Natural killer cell (primary cell): ENCODE results near the gene LTB4R. TPM values are rescaled to one million over a fixed set of nuclear protein-coding genes. Genes with fewer than 3 reads are reported as not detected.

ENCODE experiments used
- ATAC-seq, 3 donors: fragments of 150-1000 bp in 2 of 3; fragments of 200-7000 bp in 1 of 3; cut with Tn5 transposase; 1 replicate in 1 of 3; 2 replicates in 2 of 3; pipeline ENCODE4 v1.10.0; 2021; ENCODE audit warnings: mild to moderate bottlenecking in 2 of 3, moderate library complexity in 2 of 3
- DNase-seq, 2 donors: peaks; one replicate each; pipeline versions ENCODE4 v3.0.0 to v3.0.0-alpha.2; 2013 to 2021; ENCODE audit warnings: mixed read lengths in 1 of 2
- H3K27ac ChIP-seq: one replicate; pipeline ENCODE4 v1.5.1; 2013; ENCODE audit warnings: mild to moderate bottlenecking, low read length
- H3K27me3 ChIP-seq: one replicate; pipeline ENCODE4 v1.6.1; 2013; ENCODE audit warnings: low read length; ENCODE audit not compliant: control insufficient read depth, insufficient read depth
- H3K36me3 ChIP-seq: one replicate; pipeline ENCODE4 v1.6.1; 2013; ENCODE audit warnings: low read length; ENCODE audit not compliant: control insufficient read depth, insufficient read depth
- H3K4me1 ChIP-seq: one replicate; pipeline ENCODE4 v1.6.1; 2013; ENCODE audit warnings: low read length; ENCODE audit not compliant: control insufficient read depth, insufficient read depth
- H3K4me3 ChIP-seq: one replicate; pipeline ENCODE4 v1.5.1; 2013; ENCODE audit warnings: low read length
- H3K9me3 ChIP-seq: one replicate; pipeline ENCODE4 v1.6.1; 2013; ENCODE audit warnings: low read length; ENCODE audit not compliant: control insufficient read depth, insufficient read depth
- H3K27ac Mint-ChIP-seq, 2 donors: one replicate each; pipeline ENCODE4 v1.8.0; 2022; ENCODE audit warnings: mild to moderate bottlenecking in 2 of 2, mixed read lengths in 2 of 2, moderate library complexity in 1 of 2
- H3K27me3 Mint-ChIP-seq, 2 donors: one replicate each; pipeline ENCODE4 v1.8.0; 2022; ENCODE audit warnings: low read depth in 2 of 2, mixed read lengths in 2 of 2
- H3K36me3 Mint-ChIP-seq: one replicate; pipeline ENCODE4 v1.8.0; 2022; ENCODE audit warnings: mixed read lengths
- H3K4me1 Mint-ChIP-seq, 2 donors: one replicate each; pipeline ENCODE4 v1.8.0; 2022; ENCODE audit warnings: mixed read lengths in 2 of 2
- H3K4me3 Mint-ChIP-seq: one replicate; pipeline ENCODE4 v1.8.0; 2022; ENCODE audit warnings: mild to moderate bottlenecking, moderate library complexity, mixed read lengths
- H3K9me3 Mint-ChIP-seq, 2 donors: one replicate each; pipeline ENCODE4 v1.8.0; 2022; ENCODE audit warnings: mixed read lengths in 2 of 2
- WGBS: methylation state at CpG from one replicate; pipeline ENCODE4 v1.1.7; 2013; ENCODE audit warnings: missing lambda C conversion rate; ENCODE audit not compliant: insufficient coverage; 5-methylcytosine and 5-hydroxymethylcytosine counted together
- intact Hi-C: fragments of 100-400 bp; cut with micrococcal nuclease; formaldehyde crosslinking; loops from one replicate; pipeline ENCODE4 v1.14.2; 2022
- total RNA-seq, 4 donors: library from RNA; stranded (reverse); fragments of 120-200 nt in 1 of 4; gene quantifications; one replicate each; pipeline versions ENCODE4 v1.2.3 to v1.2.4, GENCODE V29; 2013 to 2022
- TF ChIP-seq, protein P1 (sequence below): fragments of 200-600 bp; IDR thresholded peaks from one replicate; pipeline ENCODE4 v1.8.0; 2022; ENCODE audit warnings: antibody characterized with exemption

LTB4R gene
- total RNA-seq, 3 donors from 2014 or later (not counting 1 experiment from before 2014, with no cell fraction given) = 33.5 to 55.7 (median 49.7) TPM

DNA sequence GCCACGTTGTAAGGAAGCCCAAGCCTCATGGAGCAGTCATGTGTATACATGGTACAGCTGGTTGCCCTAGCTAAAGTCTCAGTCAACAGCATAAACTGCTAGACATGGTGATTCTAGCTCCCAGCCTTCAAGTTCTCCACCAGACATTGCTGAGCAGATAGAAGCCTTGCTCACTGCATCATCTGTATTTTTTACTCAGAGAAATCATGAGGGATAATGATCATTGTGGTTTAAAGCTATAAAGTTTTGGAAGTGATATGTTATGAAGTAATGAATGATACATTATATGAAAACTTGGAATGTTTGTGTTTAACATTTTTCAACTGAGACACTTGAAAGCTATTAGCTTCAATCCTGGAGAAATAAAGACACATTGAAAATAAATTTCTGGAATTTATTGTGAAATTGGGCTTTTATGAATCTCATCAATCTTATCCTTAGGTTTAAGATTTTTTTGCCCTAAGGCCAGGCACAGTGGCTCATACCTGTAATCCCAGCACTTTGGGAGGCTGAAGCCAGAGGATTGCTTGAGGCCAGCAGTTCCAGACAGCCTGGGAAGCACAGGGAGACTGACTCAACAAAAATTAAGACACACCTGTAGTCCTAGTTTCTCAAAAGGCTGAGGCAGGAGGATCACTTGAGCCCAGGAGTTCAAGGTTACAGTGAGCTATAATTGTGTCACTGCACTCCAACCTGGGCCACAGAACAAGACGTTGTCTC lies 51.1 kb downstream of the LTB4R start:
- DNase-seq (no peak), ATAC-seq (no peak)
- intact Hi-C loops = no loop called here
- no peaks in the 10 kb centered on the region for H3K36me3 ChIP-seq
- no peaks in the 10 kb centered on the region for H3K9me3 ChIP-seq
- no peaks in the 10 kb centered on the region for H3K9me3 Mint-ChIP-seq
- peaks cover 23% of the 10 kb centered on the region for H3K27me3 ChIP-seq
- H3K27me3 Mint-ChIP-seq = peaks cover 36 to 52% of the 10 kb centered on the region in 2 donors
- no peak overlapping the region for H3K27ac Mint-ChIP-seq
- no peaks in the 10 kb centered on the region for H3K36me3 Mint-ChIP-seq
- H3K4me3 ChIP-seq = no peak overlapping the region
- H3K4me1 Mint-ChIP-seq = peaks cover 17% of the 10 kb centered on the region in 2 donors
- no peak overlapping the region for H3K27ac ChIP-seq
- TF ChIP-seq, protein P1, sequence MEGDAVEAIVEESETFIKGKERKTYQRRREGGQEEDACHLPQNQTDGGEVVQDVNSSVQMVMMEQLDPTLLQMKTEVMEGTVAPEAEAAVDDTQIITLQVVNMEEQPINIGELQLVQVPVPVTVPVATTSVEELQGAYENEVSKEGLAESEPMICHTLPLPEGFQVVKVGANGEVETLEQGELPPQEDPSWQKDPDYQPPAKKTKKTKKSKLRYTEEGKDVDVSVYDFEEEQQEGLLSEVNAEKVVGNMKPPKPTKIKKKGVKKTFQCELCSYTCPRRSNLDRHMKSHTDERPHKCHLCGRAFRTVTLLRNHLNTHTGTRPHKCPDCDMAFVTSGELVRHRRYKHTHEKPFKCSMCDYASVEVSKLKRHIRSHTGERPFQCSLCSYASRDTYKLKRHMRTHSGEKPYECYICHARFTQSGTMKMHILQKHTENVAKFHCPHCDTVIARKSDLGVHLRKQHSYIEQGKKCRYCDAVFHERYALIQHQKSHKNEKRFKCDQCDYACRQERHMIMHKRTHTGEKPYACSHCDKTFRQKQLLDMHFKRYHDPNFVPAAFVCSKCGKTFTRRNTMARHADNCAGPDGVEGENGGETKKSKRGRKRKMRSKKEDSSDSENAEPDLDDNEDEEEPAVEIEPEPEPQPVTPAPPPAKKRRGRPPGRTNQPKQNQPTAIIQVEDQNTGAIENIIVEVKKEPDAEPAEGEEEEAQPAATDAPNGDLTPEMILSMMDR = no peak
- no peak overlapping the region for H3K4me3 Mint-ChIP-seq
- peaks cover 20% of the 10 kb centered on the region for H3K4me1 ChIP-seq
- WGBS = 50% methylated on average over 1 of the region's 2 CpGs

DNA sequence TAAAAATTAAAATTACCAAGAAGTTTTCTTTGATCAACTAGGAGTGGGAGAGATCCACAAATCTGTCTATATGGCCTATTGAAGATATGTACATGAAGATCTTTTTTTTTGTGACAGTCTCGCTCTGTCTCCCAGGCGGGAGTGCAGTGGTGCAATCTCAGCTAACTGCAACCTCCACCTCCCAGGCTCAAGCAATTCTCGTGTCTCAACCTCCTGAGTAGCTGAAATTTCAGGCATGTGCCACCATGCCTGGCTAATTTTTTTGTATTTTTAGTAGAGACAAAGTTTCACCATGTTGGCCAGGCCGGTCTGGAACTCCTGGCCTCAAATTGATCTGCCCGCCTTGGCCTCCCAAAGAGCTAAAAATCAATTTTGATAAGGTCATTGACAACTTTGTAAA lies 52.1 kb downstream of the LTB4R start:
- Mint-ChIP-seq H3K4me1 (peaks cover 19 to 27% of the 10 kb centered on the region in 2 donors), H3K4me3 (no peak overlapping the region), H3K36me3 (no peaks in the 10 kb centered on the region), H3K9me3 (no peaks in the 10 kb centered on the region), H3K27ac (no peak overlapping the region), H3K27me3 (peaks cover 40 to 49% of the 10 kb centered on the region in 2 donors)
- H3K9me3 ChIP-seq = no peaks in the 10 kb centered on the region
- intact Hi-C loops = no loop called here
- TF ChIP-seq, protein P1 = no peak
- peaks cover 30% of the 10 kb centered on the region for H3K4me1 ChIP-seq
- no peak for DNase-seq
- peaks cover 32% of the 10 kb centered on the region for H3K27me3 ChIP-seq
- no peak overlapping the region for H3K27ac ChIP-seq
- 82% methylated on average over 5 of the region's 5 CpGs for WGBS
- H3K36me3 ChIP-seq = no peaks in the 10 kb centered on the region
- no peak overlapping the region for H3K4me3 ChIP-seq
- no peak for ATAC-seq

DNA sequence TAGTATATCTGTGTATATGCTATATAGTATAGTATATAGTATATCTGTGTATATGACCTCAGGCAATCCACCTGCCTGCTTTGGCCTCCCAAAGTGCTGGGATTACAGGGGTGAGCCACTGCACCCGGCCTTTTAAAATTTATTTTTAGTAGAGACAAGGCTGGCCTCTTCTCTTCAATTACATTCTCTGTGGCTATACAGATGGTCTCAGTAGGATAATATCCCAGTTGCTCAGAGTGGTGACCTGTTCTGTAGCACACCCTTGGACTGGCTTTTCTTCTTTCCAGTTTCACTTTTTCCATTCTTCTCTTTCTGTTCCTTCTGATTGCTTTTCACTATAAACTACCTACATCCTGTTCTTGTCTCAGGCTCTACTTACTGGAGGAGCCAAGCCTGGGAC lies 53.5 kb downstream of the LTB4R start:
- Histone ChIP-seq H3K36me3 (no peaks in the 10 kb centered on the region), H3K27ac (no peak overlapping the region), H3K27me3 (peaks cover 39% of the 10 kb centered on the region), H3K4me3 (no peak overlapping the region), H3K4me1 (peaks cover 37% of the 10 kb centered on the region), H3K9me3 (no peaks in the 10 kb centered on the region)
- intact Hi-C loops = loop anchor here (1.0 to 5.0 kb wide), 3 partner anchors 33 to 71 kb away; no protein-coding TSS in a partner anchor
- DNase-seq (no peak), ATAC-seq (no peak)
- peaks cover 19 to 34% of the 10 kb centered on the region in 2 donors for H3K4me1 Mint-ChIP-seq
- TF ChIP-seq, protein P1 = no peak
- H3K4me3 Mint-ChIP-seq = no peak overlapping the region
- no peak overlapping the region for H3K27ac Mint-ChIP-seq
- H3K36me3 Mint-ChIP-seq = no peaks in the 10 kb centered on the region
- 75% methylated on average over 1 of the region's 1 CpG for WGBS
- H3K27me3 Mint-ChIP-seq = peaks cover 46 to 47% of the 10 kb centered on the region in 2 donors
- no peaks in the 10 kb centered on the region for H3K9me3 Mint-ChIP-seq
